SKM-1 (cell line): ENCODE data around the gene KRTAP5-7.

Experiments
- DNase-seq: peaks from one replicate; lab custom pipeline; 2025; ENCODE audit not compliant: unreplicated experiment; lab: John Stamatoyannopoulos, UW

KRTAP5-7 gene

GRCh38 chr11:71495286-71496230 lies 31.5 kb upstream of the KRTAP5-7 start:
- DNase-seq: no peak

DNA sequence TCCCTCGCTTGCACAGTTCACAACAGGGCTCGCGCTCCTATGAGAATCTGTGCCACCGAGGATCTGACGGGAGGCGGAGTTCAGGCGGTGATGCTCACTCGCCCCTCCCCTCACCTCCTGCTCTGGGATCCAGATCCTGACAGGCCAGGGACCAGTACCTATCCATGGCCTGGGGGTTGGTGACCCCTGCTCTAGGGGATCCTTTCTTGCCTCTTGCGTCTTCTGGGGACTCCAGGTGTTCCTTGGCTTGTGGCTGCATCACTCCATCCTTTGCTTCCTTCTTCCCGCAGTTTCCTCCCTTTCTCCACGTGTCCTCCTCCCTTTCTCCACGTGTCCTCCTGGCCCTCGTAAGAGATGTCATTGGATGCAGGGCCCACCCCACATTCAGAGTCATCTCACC lies 30.6 kb upstream of the KRTAP5-7 start:
- DNase-seq: no peak

- DNase-seq: no peak
Measured at GRCh38 chr11:71498091-71498490, 29.0 kb upstream of the KRTAP5-7 start.

DNA sequence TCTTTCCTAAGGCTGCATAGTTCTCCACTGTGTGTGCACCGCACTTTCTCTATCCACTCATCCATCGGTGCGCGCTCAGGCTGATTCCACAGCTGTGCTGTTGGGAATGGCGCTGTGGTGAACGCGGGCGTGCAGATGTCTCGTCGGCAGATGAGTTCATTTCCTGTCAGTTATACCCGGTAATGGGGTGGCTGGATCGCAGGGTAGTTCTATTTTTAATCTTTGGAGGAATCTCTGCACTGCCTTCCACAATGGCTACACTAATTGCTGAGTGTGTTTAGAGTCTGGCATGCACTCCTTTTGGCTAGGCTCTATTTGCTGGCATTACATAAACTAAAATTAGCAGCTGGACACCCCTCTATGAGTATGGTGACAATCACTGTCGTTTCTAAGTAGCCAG lies 27.9 kb upstream of the KRTAP5-7 start:
- no peak for DNase-seq

DNA sequence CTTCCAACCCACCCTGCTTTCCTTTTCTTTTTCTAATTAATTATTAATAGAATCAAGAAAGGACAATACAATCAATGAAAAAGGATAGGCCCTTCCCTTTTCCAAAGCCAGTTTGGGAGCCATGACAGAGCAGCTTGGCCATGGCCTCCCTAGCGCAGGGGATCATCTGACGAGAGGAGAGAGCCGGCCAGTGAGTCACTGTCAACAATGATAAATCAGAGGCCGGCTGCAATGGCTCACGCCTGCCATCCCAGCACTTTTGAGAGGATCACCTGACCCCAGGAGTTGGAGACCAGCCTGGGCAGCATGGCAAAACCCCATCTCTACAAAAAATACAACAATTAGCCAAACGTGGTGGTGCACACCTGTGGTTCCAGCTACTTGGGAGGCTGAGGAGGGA lies 27.5 kb upstream of the KRTAP5-7 start:
- no peak for DNase-seq

DNA sequence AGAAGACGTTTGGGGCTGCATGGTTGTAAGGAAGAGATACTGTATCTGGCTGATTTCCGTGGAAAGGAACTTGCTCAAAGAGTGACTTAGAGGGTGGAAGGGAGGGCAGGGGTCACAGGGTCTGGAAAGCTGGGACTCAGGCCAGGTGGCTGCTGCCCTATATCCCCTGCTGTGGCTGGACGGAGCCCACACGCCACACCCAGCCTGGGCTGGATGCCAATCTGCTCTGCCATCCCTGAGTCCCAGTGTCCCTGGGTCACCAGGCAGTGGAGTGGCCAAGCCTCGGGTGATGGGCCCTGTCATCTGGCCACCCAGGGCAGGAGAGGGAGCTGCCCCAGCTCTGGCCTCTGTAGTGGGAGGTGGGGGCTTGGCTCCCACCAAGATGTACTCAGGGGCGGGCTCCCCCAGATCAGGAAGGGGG lies 26.5 kb upstream of the KRTAP5-7 start:
- no peak for DNase-seq

DNA sequence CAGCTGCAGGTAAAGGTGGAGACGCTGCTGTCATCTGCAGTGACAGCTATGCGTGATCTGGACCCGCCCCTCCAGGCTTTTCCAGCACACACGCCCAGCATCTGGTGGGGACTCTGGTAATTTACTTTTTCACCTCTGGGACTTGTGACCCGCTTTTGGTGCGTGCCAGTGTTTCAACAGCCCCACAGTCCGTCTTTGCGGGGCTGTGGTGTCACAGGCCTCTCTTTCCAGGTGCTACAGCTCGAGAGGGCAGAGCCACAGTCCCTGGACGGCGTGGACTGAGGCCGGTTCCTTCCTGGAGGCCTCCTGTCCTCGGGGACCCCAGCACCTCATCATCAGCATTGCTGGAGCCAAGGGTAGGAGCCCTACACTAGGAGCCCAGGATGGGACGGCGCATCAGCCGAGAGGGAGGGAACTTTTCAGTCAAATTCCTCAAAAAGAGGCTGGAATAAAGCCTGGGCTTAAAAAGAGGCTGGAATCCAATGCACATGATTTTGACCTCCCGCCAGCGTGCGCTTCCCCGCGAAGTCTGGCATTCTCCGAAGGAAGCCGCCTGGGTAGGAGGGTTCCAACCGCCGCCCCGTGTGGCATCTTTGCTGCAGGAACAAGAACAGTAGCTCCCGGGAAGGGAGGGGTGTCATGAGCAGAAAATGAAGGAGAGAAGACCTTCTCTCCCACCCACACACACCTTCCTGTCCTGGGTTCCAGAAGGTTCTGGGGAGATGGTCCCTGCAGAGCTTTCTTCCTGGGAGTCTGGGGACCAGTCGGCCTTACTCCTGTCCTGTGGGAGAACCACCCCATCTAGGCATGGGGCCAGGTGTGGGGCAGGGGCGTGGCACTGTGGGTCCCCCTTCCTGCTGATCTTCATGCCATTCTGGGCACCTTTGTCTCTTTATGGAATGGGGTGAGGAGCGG lies 25.7 kb upstream of the KRTAP5-7 start:
- DNase-seq: no peak

- no peak for DNase-seq
Measured at GRCh38 chr11:71502026-71502425, 25.0 kb upstream of the KRTAP5-7 start.

DNA sequence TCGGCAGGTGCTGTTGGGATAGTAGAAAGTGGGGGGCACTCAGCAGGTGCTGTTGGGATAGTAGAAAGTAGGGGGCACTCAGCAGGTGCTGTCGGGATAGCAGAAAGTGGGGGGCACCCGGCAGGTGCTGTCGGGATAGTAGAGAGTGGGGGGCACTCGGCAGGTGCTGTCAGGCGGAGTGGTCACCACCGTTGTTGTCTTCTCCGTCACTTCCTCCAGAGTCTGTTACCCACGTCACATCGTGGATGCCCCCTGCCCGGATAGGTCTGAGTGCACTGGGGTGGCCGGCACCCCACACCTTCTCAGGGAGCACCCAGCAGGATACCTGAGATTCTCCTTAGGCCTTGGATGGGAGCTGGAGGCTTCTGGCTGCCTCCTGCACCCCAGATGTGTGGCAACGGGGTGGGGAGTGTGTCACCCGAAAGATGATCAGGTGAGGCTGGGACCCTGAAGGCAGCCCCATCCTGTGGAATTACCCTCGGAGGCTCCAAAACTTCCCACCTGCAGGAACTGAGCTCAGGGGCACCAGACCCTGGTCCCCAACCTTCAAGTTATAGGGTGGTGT lies 24.1 kb upstream of the KRTAP5-7 start:
- DNase-seq: no peak

GRCh38 chr11:71504531-71504930 lies 22.5 kb upstream of the KRTAP5-7 start:
- DNase-seq: no peak

- no peak for DNase-seq
Measured at GRCh38 chr11:71505001-71505400, 22.1 kb upstream of the KRTAP5-7 start.

GRCh38 chr11:71505781-71506180 lies 21.3 kb upstream of the KRTAP5-7 start:
- DNase-seq: no peak

- DNase-seq: no peak
Measured at GRCh38 chr11:71507102-71507501, 20.0 kb upstream of the KRTAP5-7 start.

DNA sequence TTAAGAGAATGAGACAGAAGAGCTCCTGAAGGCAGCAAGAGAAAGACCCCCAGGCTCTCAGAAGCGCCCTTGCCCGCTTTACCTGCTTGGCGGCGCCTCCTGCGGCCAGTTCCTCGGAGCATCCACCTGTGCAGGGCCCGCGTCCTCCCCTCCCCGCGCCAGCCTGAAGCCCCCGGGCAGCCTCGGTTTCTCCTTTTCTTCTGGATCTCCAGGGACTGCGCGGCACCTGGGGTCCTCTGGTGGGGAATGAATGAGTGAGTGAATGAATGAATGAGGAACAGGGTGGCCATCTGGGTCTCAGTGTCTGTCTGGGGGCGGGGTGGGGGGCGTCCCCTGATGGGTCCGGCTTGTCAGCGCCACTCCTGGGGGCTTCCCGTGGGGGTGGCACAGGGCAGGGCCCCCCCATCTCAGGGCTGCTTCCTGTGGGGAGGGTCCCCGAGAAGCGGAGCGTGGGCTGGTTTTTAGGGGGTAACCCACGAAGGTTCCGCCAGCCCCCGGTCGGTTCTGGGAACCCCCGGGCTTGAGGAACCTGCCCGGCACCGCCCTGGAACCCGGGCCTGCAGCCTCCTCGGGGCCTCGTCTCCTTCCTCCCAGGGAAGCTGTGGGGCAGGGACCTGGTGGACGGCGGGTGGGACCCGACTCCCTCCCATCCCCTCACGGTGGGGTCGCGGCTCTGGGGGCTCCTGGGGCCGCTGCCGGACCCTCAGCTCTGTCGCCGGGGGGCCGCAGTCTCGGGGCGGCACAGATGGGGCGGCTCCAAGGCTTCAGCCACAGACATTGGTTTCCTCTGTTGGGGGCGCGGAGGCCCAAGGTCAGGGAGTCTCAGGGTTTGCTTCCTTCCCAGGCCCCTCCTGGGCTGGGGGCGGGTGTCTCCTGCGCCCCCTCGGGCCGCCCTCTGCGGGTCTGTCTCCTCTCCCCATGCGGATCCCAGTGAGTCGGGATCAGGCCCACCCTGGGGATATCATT lies 8.3 kb upstream of the KRTAP5-7 start:
- DNase-seq: no peak

DNA sequence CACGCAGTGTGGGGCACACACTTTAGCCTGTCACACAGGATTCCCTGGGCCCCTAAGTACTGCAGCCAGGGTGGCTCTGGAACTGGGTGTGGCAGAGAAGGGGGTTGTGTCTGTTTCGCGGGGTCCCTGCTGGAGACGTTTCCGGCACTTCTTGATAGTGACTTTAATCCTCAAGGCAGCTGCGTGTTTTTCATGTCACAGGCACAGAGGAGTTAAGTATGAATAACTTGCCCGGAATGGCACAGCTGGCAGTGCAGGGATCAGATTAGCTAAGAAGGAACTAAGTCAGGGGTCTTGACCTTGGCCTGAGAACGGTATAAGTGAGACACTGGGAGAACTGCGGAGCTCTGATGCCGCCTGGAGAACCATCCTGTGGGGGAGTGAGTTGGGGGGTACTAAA lies 7.5 kb upstream of the KRTAP5-7 start:
- no peak for DNase-seq

GRCh38 chr11:71525188-71525937 lies 1.7 kb upstream of the KRTAP5-7 start:
- no peak for DNase-seq

GRCh38 chr11:71525938-71526495 lies 1.1 kb upstream of the KRTAP5-7 start:
- DNase-seq: no peak

- DNase-seq: no peak
Measured at GRCh38 chr11:71527576-71528210, 626 bp downstream of the KRTAP5-7 start.

- no peak for DNase-seq
Measured at GRCh38 chr11:71530602-71531001, 3.5 kb downstream of the KRTAP5-7 start.
